H9 (cell line): ENCODE data around the gene TPSAB1. TPM values are rescaled to one million over a fixed set of nuclear protein-coding genes. Genes with fewer than 3 reads are reported as not detected.
"Not testable (repeated sequence)": the region's sequence is repeated elsewhere in the genome, so short reads cannot be mapped to it uniquely, and the experiment has no call there.

Experiments used
- DNase-seq: peaks from one replicate; pipeline ENCODE4 v3.0.0-alpha.2; 2017
- H2AFZ ChIP-seq: one replicate; pipeline ENCODE4 v1.6.1; 2013; ENCODE audit warnings: mild to moderate bottlenecking, low read length, control low read depth, moderate library complexity
- H2AK5ac ChIP-seq: 2 replicates; pipeline ENCODE4 v1.6.1; 2013; ENCODE audit warnings: low read length, control low read depth, mixed read lengths; ENCODE audit not compliant: insufficient read length
- H2BK120ac ChIP-seq: one replicate; pipeline ENCODE4 v1.6.1; 2013; ENCODE audit warnings: low read depth, mild to moderate bottlenecking, low read length, control low read depth, inconsistent platforms; ENCODE audit not compliant: poor library complexity, severe bottlenecking
- H2BK12ac ChIP-seq: 2 replicates; pipeline ENCODE4 v1.6.1; 2013; ENCODE audit warnings: low read length, control low read depth, mixed read lengths, low read depth; ENCODE audit not compliant: insufficient read length
- H2BK15ac ChIP-seq: 2 replicates; pipeline ENCODE4 v1.6.1; 2013; ENCODE audit warnings: low read depth, low read length, control low read depth
- H2BK20ac ChIP-seq: one replicate; pipeline ENCODE4 v1.6.1; 2013; ENCODE audit warnings: low read depth, mild to moderate bottlenecking, low read length, control low read depth, inconsistent platforms; ENCODE audit not compliant: poor library complexity, severe bottlenecking
- H2BK5ac ChIP-seq: 2 replicates; pipeline ENCODE4 v1.6.1; 2013; ENCODE audit warnings: low read length, control low read depth, mixed read lengths; ENCODE audit not compliant: insufficient read length
- H3K14ac ChIP-seq: 2 replicates; pipeline ENCODE4 v1.6.1; 2013; ENCODE audit warnings: low read length, control low read depth; ENCODE audit not compliant: insufficient read depth
- H3K18ac ChIP-seq: 2 replicates; pipeline ENCODE4 v1.6.1; 2013; ENCODE audit warnings: low read depth, mild to moderate bottlenecking, mixed read lengths, low read length, control low read depth; ENCODE audit not compliant: insufficient read length
- H3K23ac ChIP-seq: 2 replicates; pipeline ENCODE4 v1.6.1; 2013; ENCODE audit warnings: low read length, control low read depth, mixed read lengths, low read depth; ENCODE audit not compliant: insufficient read length
- H3K23me2 ChIP-seq: 2 replicates; pipeline ENCODE4 v1.6.1; 2013; ENCODE audit warnings: low read depth, mild to moderate bottlenecking, mixed read lengths, low read length, control low read depth; ENCODE audit not compliant: insufficient read length, poor library complexity, severe bottlenecking
- H3K27ac ChIP-seq: 2 replicates; pipeline ENCODE4 v1.5.1; 2013; ENCODE audit warnings: low read length, control low read depth, mixed read lengths, low read depth; ENCODE audit not compliant: insufficient read length
- H3K27me3 ChIP-seq: 2 replicates; pipeline ENCODE4 v1.6.1; 2013; ENCODE audit warnings: low read length, control low read depth, inconsistent platforms; ENCODE audit not compliant: insufficient read depth
- H3K4ac ChIP-seq: 2 replicates; pipeline ENCODE4 v1.6.1; 2013; ENCODE audit warnings: low read depth, mild to moderate bottlenecking, control low read depth, inconsistent platforms, low read length, moderate library complexity
- H3K4me1 ChIP-seq: 2 replicates; pipeline ENCODE4 v1.6.1; 2013; ENCODE audit warnings: low read length, control low read depth, inconsistent platforms; ENCODE audit not compliant: insufficient read depth
- H3K4me2 ChIP-seq: 2 replicates; pipeline ENCODE4 v1.6.1; 2013; ENCODE audit warnings: low read length, control low read depth, mixed read lengths; ENCODE audit not compliant: insufficient read length, insufficient read depth
- H3K56ac ChIP-seq: 2 replicates; pipeline ENCODE4 v1.6.1; 2013; ENCODE audit warnings: low read depth, mild to moderate bottlenecking, mixed read lengths, low read length, control low read depth; ENCODE audit not compliant: insufficient read length
- H3K79me1 ChIP-seq: 2 replicates; pipeline ENCODE4 v1.6.1; 2013; ENCODE audit warnings: low read depth, mild to moderate bottlenecking, moderate library complexity, low read length, control low read depth, inconsistent platforms; ENCODE audit not compliant: insufficient read depth, poor library complexity, severe bottlenecking
- H3K79me2 ChIP-seq: 2 replicates; pipeline ENCODE4 v1.6.1; 2013; ENCODE audit warnings: low read length, control low read depth, inconsistent platforms; ENCODE audit not compliant: insufficient read depth
- H3K9ac ChIP-seq: 2 replicates; pipeline ENCODE4 v1.6.1; 2013; ENCODE audit warnings: low read length, control low read depth, mixed read lengths; ENCODE audit not compliant: insufficient read length; ENCODE audit errors: extremely low read depth
- H3K9me3 ChIP-seq: one replicate; pipeline ENCODE4 v1.6.1; 2013; ENCODE audit warnings: low read depth, low read length, inconsistent platforms; ENCODE audit not compliant: control insufficient read depth
- H3T11ph ChIP-seq: one replicate; pipeline ENCODE4 v1.6.1; 2013; ENCODE audit warnings: mild to moderate bottlenecking, low read length, control low read depth, inconsistent platforms
- H4K20me1 ChIP-seq: one replicate; pipeline ENCODE4 v1.6.1; 2013; ENCODE audit not compliant: control insufficient read depth, insufficient read length, insufficient read depth
- H4K5ac ChIP-seq: 2 replicates; pipeline ENCODE4 v1.6.1; 2013; ENCODE audit warnings: low read depth, mild to moderate bottlenecking, mixed read lengths, low read length, control low read depth; ENCODE audit not compliant: insufficient read length
- H4K8ac ChIP-seq: replicated peaks from 2 replicates; pipeline ENCODE4 v1.6.1; 2013; ENCODE audit warnings: low read length, control low read depth, mixed read lengths, low read depth; ENCODE audit not compliant: insufficient read length
- H4K91ac ChIP-seq: 2 replicates; pipeline ENCODE4 v1.6.1; 2013; ENCODE audit warnings: low read depth, mild to moderate bottlenecking, moderate library complexity, mixed read lengths, low read length, control low read depth; ENCODE audit not compliant: insufficient read length
- H3K27ac Mint-ChIP-seq, 3 experiments: 2 replicates in 2 of 3; 3 replicates in 1 of 3; pipeline ENCODE4 v1.8.0; 2020 to 2021; ENCODE audit warnings: mixed read lengths in 3 of 3, mild to moderate bottlenecking in 1 of 3, moderate library complexity in 1 of 3
- H3K27me3 Mint-ChIP-seq: 2 replicates; pipeline ENCODE4 v1.8.0; 2021; ENCODE audit warnings: low read depth, mild to moderate bottlenecking, moderate library complexity, mixed read lengths
- H3K36me3 Mint-ChIP-seq, 3 experiments: 2 replicates in 2 of 3; 3 replicates in 1 of 3; pipeline ENCODE4 v1.8.0; 2020 to 2021; ENCODE audit warnings: low read depth in 3 of 3, mixed read lengths in 3 of 3; ENCODE audit not compliant: insufficient read depth in 1 of 3
- H3K4me1 Mint-ChIP-seq, 2 experiments: 2 replicates each; pipeline ENCODE4 v1.8.0; 2020; ENCODE audit warnings: mixed read lengths in 2 of 2
- H3K4me3 Mint-ChIP-seq, 2 experiments: 2 replicates in 1 of 2; 3 replicates in 1 of 2; pipeline ENCODE4 v1.8.0; 2020 to 2021; ENCODE audit warnings: mild to moderate bottlenecking in 2 of 2, mixed read lengths in 2 of 2, moderate library complexity in 1 of 2
- H3K9me3 Mint-ChIP-seq, 2 experiments: 2 replicates in 1 of 2; 3 replicates in 1 of 2; pipeline ENCODE4 v1.8.0; 2020; ENCODE audit warnings: mild to moderate bottlenecking in 2 of 2, mixed read lengths in 2 of 2, moderate library complexity in 1 of 2
- WGBS: extraction: QIAGEN DNeasy Blood & Tissue Kit; methylation state at CpG from one replicate; pipeline ENCODE4 v1.1.7; 2013; ENCODE audit warnings: missing lambda C conversion rate, low lambda C conversion rate, mixed read lengths; ENCODE audit not compliant: insufficient read length; ENCODE audit errors: extremely low coverage; 5-methylcytosine and 5-hydroxymethylcytosine counted together
- total RNA-seq: library from RNA; stranded (reverse); gene quantifications from 2 replicates; pipeline ENCODE4 v1.2.1, GENCODE V29; 2021

The TPSAB1 gene
- total RNA-seq, 1 experiment from 2014 or later: not detected

- not testable (repeated sequence) for H4K5ac ChIP-seq, H3K27ac ChIP-seq, H2BK20ac ChIP-seq, H3T11ph ChIP-seq, H3K4me1 Mint-ChIP-seq, H2AK5ac ChIP-seq, H2BK12ac ChIP-seq, H2BK120ac ChIP-seq, H3K4me3 Mint-ChIP-seq, H3K56ac ChIP-seq, H2AFZ ChIP-seq, H3K27me3 ChIP-seq, H3K9ac ChIP-seq, H3K4me2 ChIP-seq, H3K14ac ChIP-seq, H2BK5ac ChIP-seq, H3K23me2 ChIP-seq, H3K18ac ChIP-seq, H3K9me3 Mint-ChIP-seq, H4K8ac ChIP-seq, H4K91ac ChIP-seq, H3K4ac ChIP-seq, H3K79me1 ChIP-seq, H3K23ac ChIP-seq, H3K79me2 ChIP-seq, H2BK15ac ChIP-seq, H4K20me1 ChIP-seq, H3K4me1 ChIP-seq, H3K36me3 Mint-ChIP-seq, H3K9me3 ChIP-seq, DNase-seq
- Mint-ChIP-seq H3K27ac (peak overlapping the region in 1 of 3 experiments; percentile 70; a peak in 1 of 7 replicates), H3K27me3 (peaks cover 48% of the 10 kb centered on the region)
- WGBS: no CpG with 5 or more reads among the region's 11 CpGs
Measured at GRCh38 chr16:1243363-1243762, 2.9 kb downstream of the TPSAB1 start.

- H3K18ac ChIP-seq, H3K4me3 Mint-ChIP-seq, H3K23ac ChIP-seq, H3K4me1 Mint-ChIP-seq, H3K9me3 Mint-ChIP-seq, H3K9ac ChIP-seq, H3K23me2 ChIP-seq, H4K91ac ChIP-seq, H3K27me3 ChIP-seq, H3K27ac ChIP-seq, H2BK20ac ChIP-seq, H3T11ph ChIP-seq, H4K20me1 ChIP-seq, H2AK5ac ChIP-seq, H3K14ac ChIP-seq, H4K8ac ChIP-seq, H4K5ac ChIP-seq, H2BK15ac ChIP-seq, H2BK5ac ChIP-seq, H3K4ac ChIP-seq, H2AFZ ChIP-seq, H3K79me2 ChIP-seq, H3K4me2 ChIP-seq, H3K56ac ChIP-seq, H3K79me1 ChIP-seq, DNase-seq, H2BK12ac ChIP-seq, H3K36me3 Mint-ChIP-seq, H3K27ac Mint-ChIP-seq, H2BK120ac ChIP-seq, H3K4me1 ChIP-seq, H3K9me3 ChIP-seq: not testable (repeated sequence)
- peaks cover 44% of the 10 kb centered on the region for H3K27me3 Mint-ChIP-seq
- no CpG with 5 or more reads among the region's 32 CpGs for WGBS
Measured at GRCh38 chr16:1243907-1244850, 3.7 kb downstream of the TPSAB1 start.
